ENCODE results near the gene KLHL29. TPM values are rescaled to one million over a fixed set of nuclear protein-coding genes. Genes with fewer than 3 reads are reported as not detected.

The KLHL29 gene
- total RNA-seq, 2 donors from 2014 or later: 2.0 to 4.2 TPM

DNA sequence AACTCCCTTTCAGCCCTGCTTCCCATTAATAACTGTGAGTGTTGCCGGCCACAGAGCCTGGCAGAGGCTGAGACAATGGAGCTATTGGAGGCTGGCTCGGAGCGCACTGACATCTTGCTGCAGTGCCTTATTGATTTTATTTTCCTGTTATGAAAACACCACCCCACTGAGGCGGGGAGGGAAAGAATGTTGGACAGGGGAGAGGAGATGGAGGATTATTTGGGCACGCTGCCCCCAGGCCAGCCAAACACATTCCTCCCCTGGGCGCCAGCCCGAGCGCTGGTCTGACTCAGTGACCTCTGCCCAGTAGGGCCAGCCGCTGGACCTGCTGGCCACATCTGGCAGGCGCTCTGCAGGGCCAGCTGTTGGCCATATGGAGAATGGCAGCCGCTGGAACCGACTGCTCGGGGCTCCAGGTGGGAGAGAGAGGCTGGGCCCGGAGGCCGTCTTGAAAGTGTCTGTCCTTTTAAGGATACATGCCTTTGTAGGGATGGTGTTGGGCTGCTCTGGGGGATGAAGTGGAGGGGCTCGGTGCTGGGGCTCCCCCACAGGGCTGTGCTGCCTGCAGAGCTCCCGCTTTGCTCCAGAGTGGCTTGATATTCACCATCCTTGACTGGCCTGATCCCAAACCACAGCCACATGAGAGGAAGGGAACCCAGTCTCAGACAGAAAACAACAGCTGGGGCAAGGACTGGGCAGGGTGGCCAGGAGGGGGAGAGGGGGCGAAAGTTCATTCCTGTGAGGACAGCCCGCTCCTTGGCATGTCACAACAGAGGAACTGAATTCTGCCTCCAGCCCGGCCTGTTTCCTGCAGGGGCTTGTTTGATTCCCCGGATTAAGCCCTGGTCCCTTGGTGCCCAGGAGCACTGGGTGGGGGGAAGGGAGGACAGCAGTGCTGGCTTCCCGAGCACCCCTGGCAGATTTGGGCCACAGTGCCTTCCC, 179.0 kb downstream of the KLHL29 start:
- no peak overlapping the region for H3K4me3 ChIP-seq
- TF ChIP-seq, protein P1, sequence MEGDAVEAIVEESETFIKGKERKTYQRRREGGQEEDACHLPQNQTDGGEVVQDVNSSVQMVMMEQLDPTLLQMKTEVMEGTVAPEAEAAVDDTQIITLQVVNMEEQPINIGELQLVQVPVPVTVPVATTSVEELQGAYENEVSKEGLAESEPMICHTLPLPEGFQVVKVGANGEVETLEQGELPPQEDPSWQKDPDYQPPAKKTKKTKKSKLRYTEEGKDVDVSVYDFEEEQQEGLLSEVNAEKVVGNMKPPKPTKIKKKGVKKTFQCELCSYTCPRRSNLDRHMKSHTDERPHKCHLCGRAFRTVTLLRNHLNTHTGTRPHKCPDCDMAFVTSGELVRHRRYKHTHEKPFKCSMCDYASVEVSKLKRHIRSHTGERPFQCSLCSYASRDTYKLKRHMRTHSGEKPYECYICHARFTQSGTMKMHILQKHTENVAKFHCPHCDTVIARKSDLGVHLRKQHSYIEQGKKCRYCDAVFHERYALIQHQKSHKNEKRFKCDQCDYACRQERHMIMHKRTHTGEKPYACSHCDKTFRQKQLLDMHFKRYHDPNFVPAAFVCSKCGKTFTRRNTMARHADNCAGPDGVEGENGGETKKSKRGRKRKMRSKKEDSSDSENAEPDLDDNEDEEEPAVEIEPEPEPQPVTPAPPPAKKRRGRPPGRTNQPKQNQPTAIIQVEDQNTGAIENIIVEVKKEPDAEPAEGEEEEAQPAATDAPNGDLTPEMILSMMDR (IDR thresholded peaks at IDR 0.05): no peak
- DNase-seq (ENCODE audit: low spot score): peak; percentile 80
- H3K36me3 ChIP-seq: no peaks in the 10 kb centered on the region
- H3K4me1 ChIP-seq: peaks cover 0 to 45% of the 10 kb centered on the region in 2 donors
- H3K9me3 ChIP-seq: no peaks in the 10 kb centered on the region
- H3K27ac ChIP-seq: peak overlapping the region; percentile 53 to 69
- H3K27me3 ChIP-seq: no peaks in the 10 kb centered on the region

DNA sequence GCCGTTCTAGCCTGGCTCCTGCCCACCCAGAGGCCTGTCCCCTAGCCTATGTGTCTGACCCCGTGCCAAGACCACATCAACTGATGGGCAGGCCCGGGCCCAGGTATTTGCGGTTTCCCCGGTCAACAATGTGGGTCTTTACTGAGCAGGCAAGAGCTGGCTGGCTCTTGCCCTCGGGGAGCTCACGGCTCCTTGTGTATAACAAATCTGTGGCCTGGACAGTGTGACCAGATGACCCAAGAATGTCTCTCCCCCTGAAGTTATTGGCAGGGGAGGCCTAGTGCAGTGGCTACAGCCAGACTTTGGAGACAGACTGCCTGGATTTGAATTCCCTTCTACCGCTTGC, 179.6 kb downstream of the KLHL29 start:
- Histone ChIP-seq H3K36me3 (no peaks in the 10 kb centered on the region), H3K4me3 (no peak overlapping the region), H3K9me3 (no peaks in the 10 kb centered on the region), H3K27ac (peak overlapping the region; percentile 53 to 69), H3K4me1 (peaks cover 0 to 45% of the 10 kb centered on the region in 2 donors), H3K27me3 (no peaks in the 10 kb centered on the region)
- peak; percentile 65 for DNase-seq (ENCODE audit: low spot score)
- TF ChIP-seq, protein P1 (IDR thresholded peaks at IDR 0.05): no peak

DNA sequence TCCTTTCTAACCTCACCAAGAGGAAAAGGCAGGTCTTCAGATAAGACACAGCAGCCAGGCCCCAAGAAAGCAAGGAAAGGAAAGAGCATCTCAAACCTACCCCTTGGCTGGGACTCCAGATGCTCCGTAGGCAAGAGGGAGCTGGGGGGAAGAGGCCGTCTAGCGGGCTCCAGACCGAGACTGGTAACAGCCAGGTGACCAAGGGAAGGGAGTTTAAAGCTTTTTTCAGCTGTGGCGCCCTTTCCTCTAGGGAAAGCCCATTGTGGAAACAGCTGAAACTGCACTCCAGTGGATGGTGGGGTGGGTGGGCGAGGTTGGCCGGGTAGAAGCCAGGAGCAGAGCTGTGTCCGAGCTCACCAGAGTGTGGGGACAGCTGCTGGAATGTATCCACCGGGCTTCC, 180.4 kb downstream of the KLHL29 start:
- Histone ChIP-seq H3K4me3 (no peak overlapping the region), H3K4me1 (peaks cover 0 to 45% of the 10 kb centered on the region in 2 donors), H3K27me3 (no peaks in the 10 kb centered on the region), H3K9me3 (no peaks in the 10 kb centered on the region), H3K27ac (peak overlapping the region; percentile 53 to 69), H3K36me3 (no peaks in the 10 kb centered on the region)
- no peak for DNase-seq (ENCODE audit: low spot score)
- TF ChIP-seq, protein P1 (IDR thresholded peaks at IDR 0.05): no peak

GRCh38 chr2:23565814-23566213, 180.8 kb downstream of the KLHL29 start:
- Histone ChIP-seq H3K36me3 (no peaks in the 10 kb centered on the region), H3K4me3 (no peak overlapping the region), H3K27me3 (no peaks in the 10 kb centered on the region), H3K4me1 (peaks cover 0 to 41% of the 10 kb centered on the region in 2 donors), H3K27ac (peak overlapping the region; percentile 53 to 69), H3K9me3 (no peaks in the 10 kb centered on the region)
- TF ChIP-seq, protein P1 (IDR thresholded peaks at IDR 0.05): no peak
- no peak for DNase-seq (ENCODE audit: low spot score)

GRCh38 chr2:23566241-23567142, 181.5 kb downstream of the KLHL29 start:
- Histone ChIP-seq H3K27ac (peak overlapping the region; percentile 53 to 69), H3K4me3 (no peak overlapping the region), H3K9me3 (no peaks in the 10 kb centered on the region), H3K27me3 (no peaks in the 10 kb centered on the region), H3K4me1 (peaks cover 0 to 39% of the 10 kb centered on the region in 2 donors), H3K36me3 (no peaks in the 10 kb centered on the region)
- TF ChIP-seq, protein P1 (IDR thresholded peaks at IDR 0.05): peak in 1 of 2 donors; percentile 40
- DNase-seq (ENCODE audit: low spot score): no peak
